ENCODE data around the gene UBE2E2. TPM values are rescaled to one million over a fixed set of nuclear protein-coding genes. Genes with fewer than 3 reads are reported as not detected.

The UBE2E2 gene
- total RNA-seq, 3 donors from 2014 or later (not counting 1 experiment from before 2014, with no cell fraction given): 4.8 to 6.1 (median 5.3) TPM

- DNase-seq (no peak), ATAC-seq (no peak)
- Mint-ChIP-seq H3K9me3 (no peaks in the 10 kb centered on the region), H3K4me3 (no peak overlapping the region), H3K27me3 (ENCODE audit: low read depth in 2 of 2) (no peaks in the 10 kb centered on the region), H3K36me3 (no peaks in the 10 kb centered on the region), H3K4me1 (no peaks in the 10 kb centered on the region), H3K27ac (no peak overlapping the region)
- intact Hi-C loops (cut with micrococcal nuclease): no loop called here
- TF ChIP-seq CTCF (IDR thresholded peaks at IDR 0.05): no peak
- H3K4me3 ChIP-seq (ENCODE audit: low read length): no peak overlapping the region
- H3K27ac ChIP-seq (ENCODE audit: low read length): no peak overlapping the region
- no peaks in the 10 kb centered on the region for H3K9me3 ChIP-seq (ENCODE audit: control insufficient read depth, insufficient read depth, low read length)
- H3K36me3 ChIP-seq (ENCODE audit: control insufficient read depth, insufficient read depth, low read length): no peaks in the 10 kb centered on the region
- WGBS (ENCODE audit: insufficient coverage): 83% methylated on average over 1 of the region's 3 CpGs
- no peaks in the 10 kb centered on the region for H3K4me1 ChIP-seq (ENCODE audit: control insufficient read depth, insufficient read depth, low read length)
- no peaks in the 10 kb centered on the region for H3K27me3 ChIP-seq (ENCODE audit: control insufficient read depth, insufficient read depth, low read length)
Observed at GRCh38 chr3:23240171-23240785, 37.2 kb downstream of the UBE2E2 start.

GRCh38 chr3:23241256-23241655 lies 38.1 kb downstream of the UBE2E2 start:
- H3K27ac ChIP-seq (ENCODE audit: low read length): no peak overlapping the region
- H3K27me3 Mint-ChIP-seq (ENCODE audit: low read depth in 2 of 2): no peaks in the 10 kb centered on the region
- no peak for ATAC-seq
- DNase-seq: no peak
- no peak overlapping the region for H3K4me3 Mint-ChIP-seq
- H3K36me3 ChIP-seq (ENCODE audit: control insufficient read depth, insufficient read depth, low read length): no peaks in the 10 kb centered on the region
- no peaks in the 10 kb centered on the region for H3K4me1 Mint-ChIP-seq
- no peaks in the 10 kb centered on the region for H3K27me3 ChIP-seq (ENCODE audit: control insufficient read depth, insufficient read depth, low read length)
- WGBS (ENCODE audit: insufficient coverage): 90% methylated on average over 4 of the region's 5 CpGs
- no peaks in the 10 kb centered on the region for H3K9me3 ChIP-seq (ENCODE audit: control insufficient read depth, insufficient read depth, low read length)
- H3K4me1 ChIP-seq (ENCODE audit: control insufficient read depth, insufficient read depth, low read length): no peaks in the 10 kb centered on the region
- H3K36me3 Mint-ChIP-seq: no peaks in the 10 kb centered on the region
- intact Hi-C loops (cut with micrococcal nuclease): no loop called here
- H3K4me3 ChIP-seq (ENCODE audit: low read length): no peak overlapping the region
- no peak for TF ChIP-seq CTCF (IDR thresholded peaks at IDR 0.05)
- no peak overlapping the region for H3K27ac Mint-ChIP-seq
- no peaks in the 10 kb centered on the region for H3K9me3 Mint-ChIP-seq

GRCh38 chr3:23242106-23242505 lies 39.0 kb downstream of the UBE2E2 start:
- intact Hi-C loops (cut with micrococcal nuclease): no loop called here
- no peaks in the 10 kb centered on the region for H3K36me3 ChIP-seq (ENCODE audit: control insufficient read depth, insufficient read depth, low read length)
- H3K36me3 Mint-ChIP-seq: no peaks in the 10 kb centered on the region
- no peak overlapping the region for H3K27ac Mint-ChIP-seq
- H3K9me3 Mint-ChIP-seq: no peaks in the 10 kb centered on the region
- H3K27me3 Mint-ChIP-seq (ENCODE audit: low read depth in 2 of 2): no peaks in the 10 kb centered on the region
- no peak overlapping the region for H3K4me3 ChIP-seq (ENCODE audit: low read length)
- no peak for TF ChIP-seq CTCF (IDR thresholded peaks at IDR 0.05)
- H3K27me3 ChIP-seq (ENCODE audit: control insufficient read depth, insufficient read depth, low read length): no peaks in the 10 kb centered on the region
- ATAC-seq (no peak), DNase-seq (no peak)
- H3K4me3 Mint-ChIP-seq: no peak overlapping the region
- WGBS (ENCODE audit: insufficient coverage): no CpG with 5 or more reads among the region's 2 CpGs
- no peak overlapping the region for H3K27ac ChIP-seq (ENCODE audit: low read length)
- no peaks in the 10 kb centered on the region for H3K4me1 Mint-ChIP-seq
- no peaks in the 10 kb centered on the region for H3K9me3 ChIP-seq (ENCODE audit: control insufficient read depth, insufficient read depth, low read length)
- no peaks in the 10 kb centered on the region for H3K4me1 ChIP-seq (ENCODE audit: control insufficient read depth, insufficient read depth, low read length)

Data from natural killer cell (primary cell).